ENCODE measurements around the gene SF1.

SF1 gene

DNA sequence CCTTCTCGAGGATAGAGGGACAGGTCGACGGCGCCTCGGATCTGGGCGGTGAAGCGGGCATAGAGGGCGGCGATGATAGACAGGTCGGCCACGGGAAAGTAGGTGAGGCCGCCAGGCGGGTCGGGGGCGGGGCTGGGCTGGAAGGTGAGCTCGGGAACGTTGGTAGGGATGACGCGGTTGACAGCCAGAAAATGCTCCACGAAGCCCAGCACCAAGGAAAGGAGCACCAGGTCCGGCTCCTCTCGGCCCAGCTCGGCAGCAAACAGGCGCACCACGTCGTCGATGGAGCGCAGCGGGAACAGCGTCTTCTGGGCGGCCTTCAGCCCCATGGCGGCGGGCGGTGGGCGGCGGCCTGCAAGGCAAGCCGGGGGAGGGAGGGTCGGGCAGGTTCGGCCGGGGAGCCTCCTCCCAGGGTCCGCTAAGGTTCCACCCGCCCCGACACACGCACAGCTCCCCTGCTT, 31.5 kb upstream of the SF1 start:
- peak overlapping the region; percentile 36 for H3K14ac ChIP-seq (ENCODE audit: low read length)
- H3K9me3 ChIP-seq (ENCODE audit: insufficient read depth, low read depth, low read length), result no peaks in the 10 kb centered on the region
- H2BK120ac ChIP-seq (ENCODE audit: insufficient read depth, low read length, poor library complexity), result no peak overlapping the region
- no peaks in the 10 kb centered on the region for H3K27me3 ChIP-seq (ENCODE audit: insufficient read depth, low read length)
- peaks cover 2 to 5% of the 10 kb centered on the region in 2 experiments for H3K4me1 ChIP-seq (ENCODE audit: control insufficient read depth in 1 of 2, insufficient read depth in 2 of 2, low read length in 2 of 2)
- peak overlapping the region; percentile 36 for H3K27ac ChIP-seq (ENCODE audit: low read depth, low read length)
- H2BK5ac ChIP-seq (ENCODE audit: low read depth, low read length, poor library complexity), result no peak overlapping the region
- H3K4ac ChIP-seq (ENCODE audit: low read depth, low read length), result peak overlapping the region; percentile 12
- peak overlapping the region; percentile 49 for H3K18ac ChIP-seq (ENCODE audit: low read length)
- WGBS (ENCODE audit: extremely low coverage, insufficient coverage, insufficient read length), result no CpG with 5 or more reads among the region's 44 CpGs
- peak overlapping the region; percentile 87 for H3K4me3 ChIP-seq (ENCODE audit: low read depth, low read length)
- peak overlapping the region; percentile 56 for H4K8ac ChIP-seq (ENCODE audit: low read depth, low read length)
- H4K12ac ChIP-seq (ENCODE audit: low read depth, low read length), result peak overlapping the region; percentile 51
- H3K9ac ChIP-seq (ENCODE audit: low read length), result peak overlapping the region; percentile 94
- H3K23ac ChIP-seq (ENCODE audit: low read length), result no peak overlapping the region
- no peak overlapping the region for H2BK12ac ChIP-seq (ENCODE audit: low read length)
- DNase-seq, result peak; percentile 45 to 66
- H3K4me2 ChIP-seq (ENCODE audit: low read length), result peak overlapping the region; percentile 91
- H2AFZ ChIP-seq (ENCODE audit: insufficient read depth, low read length, poor library complexity), result peak overlapping the region; percentile 51
- H4K91ac ChIP-seq (ENCODE audit: low read depth, low read length), result peak overlapping the region; percentile 41
- peak overlapping the region; percentile 27 for H2AK5ac ChIP-seq (ENCODE audit: low read length)
- peaks cover 3% of the 10 kb centered on the region for H3K79me2 ChIP-seq (ENCODE audit: control insufficient read depth, insufficient read depth, low read length, poor library complexity)
- peaks cover 31 to 33% of the 10 kb centered on the region in 2 experiments for H3K36me3 ChIP-seq (ENCODE audit: control insufficient read depth in 1 of 2, insufficient read depth in 2 of 2, low read length in 2 of 2)
- peaks cover 5% of the 10 kb centered on the region for H3K79me1 ChIP-seq (ENCODE audit: low read length)

GRCh38 chr11:64805481-64805880, 27.1 kb upstream of the SF1 start:
- Histone ChIP-seq H3K18ac (ENCODE audit: low read length) (no peak overlapping the region), H3K27me3 (ENCODE audit: insufficient read depth, low read length) (no peaks in the 10 kb centered on the region), H3K36me3 (ENCODE audit: control insufficient read depth in 1 of 2, insufficient read depth in 2 of 2, low read length in 2 of 2) (peaks cover 39 to 43% of the 10 kb centered on the region in 2 experiments), H3K79me1 (ENCODE audit: low read length) (peaks cover 16% of the 10 kb centered on the region), H3K14ac (ENCODE audit: low read length) (no peak overlapping the region), H3K9ac (ENCODE audit: low read length) (no peak overlapping the region), H2BK12ac (ENCODE audit: low read length) (no peak overlapping the region), H2AK5ac (ENCODE audit: low read length) (no peak overlapping the region), H4K8ac (ENCODE audit: low read depth, low read length) (no peak overlapping the region), H3K9me3 (ENCODE audit: insufficient read depth, low read depth, low read length) (no peaks in the 10 kb centered on the region), H3K23ac (ENCODE audit: low read length) (no peak overlapping the region), H2BK120ac (ENCODE audit: insufficient read depth, low read length, poor library complexity) (no peak overlapping the region), H2AFZ (ENCODE audit: insufficient read depth, low read length, poor library complexity) (no peak overlapping the region), H3K4me3 (ENCODE audit: low read depth, low read length) (no peak overlapping the region), H4K12ac (ENCODE audit: low read depth, low read length) (no peak overlapping the region), H3K4me1 (ENCODE audit: control insufficient read depth in 1 of 2, insufficient read depth in 2 of 2, low read length in 2 of 2) (peaks cover 10 to 20% of the 10 kb centered on the region in 2 experiments), H3K27ac (ENCODE audit: low read depth, low read length) (no peak overlapping the region), H3K79me2 (ENCODE audit: control insufficient read depth, insufficient read depth, low read length, poor library complexity) (peaks cover 3% of the 10 kb centered on the region), H4K91ac (ENCODE audit: low read depth, low read length) (no peak overlapping the region), H3K4ac (ENCODE audit: low read depth, low read length) (no peak overlapping the region), H3K4me2 (ENCODE audit: low read length) (no peak overlapping the region), H2BK5ac (ENCODE audit: low read depth, low read length, poor library complexity) (no peak overlapping the region)
- DNase-seq, result no peak
- no CpG with 5 or more reads among the region's 9 CpGs for WGBS (ENCODE audit: extremely low coverage, insufficient coverage, insufficient read length)

GRCh38 chr11:64804346-64805210, 26.2 kb upstream of the SF1 start:
- H2BK12ac ChIP-seq (ENCODE audit: low read length), result no peak overlapping the region
- DNase-seq, result no peak
- no CpG with 5 or more reads among the region's 41 CpGs for WGBS (ENCODE audit: extremely low coverage, insufficient coverage, insufficient read length)

GRCh38 chr11:64803846-64804345, 25.6 kb upstream of the SF1 start:
- Histone ChIP-seq H3K14ac (ENCODE audit: low read length) (no peak overlapping the region), H3K18ac (ENCODE audit: low read length) (no peak overlapping the region)

More at GRCh38 chr11:64804346-64805210, 26.2 kb upstream of the SF1 start:
- Histone ChIP-seq H3K27ac (ENCODE audit: low read depth, low read length) (no peak overlapping the region), H2AFZ (ENCODE audit: insufficient read depth, low read length, poor library complexity) (no peak overlapping the region), H3K4me1 (ENCODE audit: control insufficient read depth in 1 of 2, insufficient read depth in 2 of 2, low read length in 2 of 2) (peaks cover 9 to 20% of the 10 kb centered on the region in 2 experiments), H4K12ac (ENCODE audit: low read depth, low read length) (no peak overlapping the region), H3K79me2 (ENCODE audit: control insufficient read depth, insufficient read depth, low read length, poor library complexity) (peaks cover 1% of the 10 kb centered on the region), H4K8ac (ENCODE audit: low read depth, low read length) (no peak overlapping the region), H3K4me3 (ENCODE audit: low read depth, low read length) (no peak overlapping the region), H2AK5ac (ENCODE audit: low read length) (no peak overlapping the region), H3K4me2 (ENCODE audit: low read length) (no peak overlapping the region), H3K36me3 (ENCODE audit: control insufficient read depth in 1 of 2, insufficient read depth in 2 of 2, low read length in 2 of 2) (peaks cover 44 to 46% of the 10 kb centered on the region in 2 experiments), H2BK5ac (ENCODE audit: low read depth, low read length, poor library complexity) (no peak overlapping the region), H3K4ac (ENCODE audit: low read depth, low read length) (no peak overlapping the region), H3K9me3 (ENCODE audit: insufficient read depth, low read depth, low read length) (no peaks in the 10 kb centered on the region), H3K23ac (ENCODE audit: low read length) (no peak overlapping the region), H3K79me1 (ENCODE audit: low read length) (peaks cover 11% of the 10 kb centered on the region), H4K91ac (ENCODE audit: low read depth, low read length) (no peak overlapping the region), H3K18ac (ENCODE audit: low read length) (no peak overlapping the region), H3K27me3 (ENCODE audit: insufficient read depth, low read length) (no peaks in the 10 kb centered on the region), H3K9ac (ENCODE audit: low read length) (no peak overlapping the region), H3K14ac (ENCODE audit: low read length) (no peak overlapping the region), H2BK120ac (ENCODE audit: insufficient read depth, low read length, poor library complexity) (no peak overlapping the region)

More at GRCh38 chr11:64803846-64804345, 25.6 kb upstream of the SF1 start:
- Histone ChIP-seq H3K4me1 (ENCODE audit: control insufficient read depth in 1 of 2, insufficient read depth in 2 of 2, low read length in 2 of 2) (peaks cover 8 to 15% of the 10 kb centered on the region in 2 experiments), H2AFZ (ENCODE audit: insufficient read depth, low read length, poor library complexity) (peak overlapping the region; percentile 20), H2BK5ac (ENCODE audit: low read depth, low read length, poor library complexity) (no peak overlapping the region), H3K27me3 (ENCODE audit: insufficient read depth, low read length) (no peaks in the 10 kb centered on the region), H4K91ac (ENCODE audit: low read depth, low read length) (no peak overlapping the region), H3K36me3 (ENCODE audit: control insufficient read depth in 1 of 2, insufficient read depth in 2 of 2, low read length in 2 of 2) (peaks cover 50 to 52% of the 10 kb centered on the region in 2 experiments), H3K9ac (ENCODE audit: low read length) (no peak overlapping the region), H2AK5ac (ENCODE audit: low read length) (no peak overlapping the region), H3K23ac (ENCODE audit: low read length) (no peak overlapping the region), H3K79me1 (ENCODE audit: low read length) (peaks cover 11% of the 10 kb centered on the region), H3K9me3 (ENCODE audit: insufficient read depth, low read depth, low read length) (no peaks in the 10 kb centered on the region), H4K8ac (ENCODE audit: low read depth, low read length) (peak overlapping the region; percentile 47), H3K4me3 (ENCODE audit: low read depth, low read length) (no peak overlapping the region), H2BK12ac (ENCODE audit: low read length) (no peak overlapping the region), H3K79me2 (ENCODE audit: control insufficient read depth, insufficient read depth, low read length, poor library complexity) (no peaks in the 10 kb centered on the region), H2BK120ac (ENCODE audit: insufficient read depth, low read length, poor library complexity) (no peak overlapping the region), H3K4me2 (ENCODE audit: low read length) (peak overlapping the region; percentile 77), H3K4ac (ENCODE audit: low read depth, low read length) (no peak overlapping the region), H3K27ac (ENCODE audit: low read depth, low read length) (peak overlapping the region; percentile 52), H4K12ac (ENCODE audit: low read depth, low read length) (no peak overlapping the region)
- no CpG with 5 or more reads among the region's 15 CpGs for WGBS (ENCODE audit: extremely low coverage, insufficient coverage, insufficient read length)
- DNase-seq, result peak in 1 of 2 donors; percentile 35

Measured in trophoblast cell (in vitro differentiated cells and primary cell).